ELF-1 (cell line): ENCODE measurements around the gene KCNG2.

Experiments
- DNase-seq: peaks from one replicate; pipeline ENCODE4 v3.0.0-alpha.2; 2016; ENCODE audit warnings: low read depth, low spot score

KCNG2 gene

DNA sequence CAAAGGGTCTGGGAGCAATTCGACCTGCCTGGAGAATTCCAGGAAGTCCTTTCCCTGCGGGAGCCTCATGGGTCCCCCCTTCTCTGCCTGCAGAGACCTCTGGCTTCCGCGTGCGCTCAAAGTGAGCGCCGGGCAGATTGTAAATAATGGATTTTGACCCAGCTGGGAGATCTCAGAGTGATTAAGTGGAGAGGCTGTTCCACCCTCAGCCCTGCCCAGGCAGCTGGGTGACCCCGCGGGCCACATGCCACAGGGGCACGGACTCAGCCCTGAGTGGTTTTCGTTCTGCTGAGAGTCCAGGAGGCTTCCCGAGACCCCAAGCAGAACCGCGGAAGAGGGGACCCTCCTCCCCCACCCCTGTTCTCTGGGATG is 1.2 kb downstream of the KCNG2 start:
- DNase-seq = no peak

DNA sequence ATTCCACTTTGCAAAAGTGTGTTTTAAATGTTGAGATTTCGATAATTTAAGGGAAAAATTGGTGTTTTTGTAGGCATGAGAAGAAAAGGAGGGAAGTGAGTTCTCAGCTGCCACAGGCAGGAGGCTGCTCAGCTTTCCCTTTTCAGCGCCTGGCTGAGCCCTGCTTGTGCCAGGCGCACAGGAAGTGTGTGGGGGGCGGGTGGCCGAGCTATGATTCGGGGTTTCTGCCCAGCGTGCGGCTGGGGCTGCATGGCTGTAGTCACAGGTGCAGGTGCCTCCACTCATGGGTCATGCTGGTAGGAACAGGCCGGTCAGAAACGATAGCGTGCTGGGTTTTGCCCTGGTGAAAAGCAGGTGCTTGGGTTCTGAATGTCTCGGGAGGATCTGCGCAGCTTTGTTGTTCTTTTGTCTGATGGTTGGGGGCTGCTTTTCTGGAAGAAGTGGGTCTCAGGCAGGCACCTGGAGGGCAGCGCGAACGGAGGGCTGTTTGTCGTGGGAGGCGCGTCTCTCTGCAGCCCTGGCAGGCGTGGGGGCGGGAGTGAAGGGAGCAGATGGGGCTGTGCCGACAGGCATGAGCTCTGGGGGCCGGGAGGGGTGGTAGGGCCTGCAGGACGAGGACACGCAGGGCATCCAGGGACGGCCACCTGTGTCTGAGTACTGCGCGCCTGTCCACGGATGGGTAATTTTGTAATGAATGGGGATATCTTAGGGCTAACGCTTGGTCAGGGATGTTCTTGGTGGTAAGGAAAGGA is 2.1 kb downstream of the KCNG2 start:
- no peak for DNase-seq

DNA sequence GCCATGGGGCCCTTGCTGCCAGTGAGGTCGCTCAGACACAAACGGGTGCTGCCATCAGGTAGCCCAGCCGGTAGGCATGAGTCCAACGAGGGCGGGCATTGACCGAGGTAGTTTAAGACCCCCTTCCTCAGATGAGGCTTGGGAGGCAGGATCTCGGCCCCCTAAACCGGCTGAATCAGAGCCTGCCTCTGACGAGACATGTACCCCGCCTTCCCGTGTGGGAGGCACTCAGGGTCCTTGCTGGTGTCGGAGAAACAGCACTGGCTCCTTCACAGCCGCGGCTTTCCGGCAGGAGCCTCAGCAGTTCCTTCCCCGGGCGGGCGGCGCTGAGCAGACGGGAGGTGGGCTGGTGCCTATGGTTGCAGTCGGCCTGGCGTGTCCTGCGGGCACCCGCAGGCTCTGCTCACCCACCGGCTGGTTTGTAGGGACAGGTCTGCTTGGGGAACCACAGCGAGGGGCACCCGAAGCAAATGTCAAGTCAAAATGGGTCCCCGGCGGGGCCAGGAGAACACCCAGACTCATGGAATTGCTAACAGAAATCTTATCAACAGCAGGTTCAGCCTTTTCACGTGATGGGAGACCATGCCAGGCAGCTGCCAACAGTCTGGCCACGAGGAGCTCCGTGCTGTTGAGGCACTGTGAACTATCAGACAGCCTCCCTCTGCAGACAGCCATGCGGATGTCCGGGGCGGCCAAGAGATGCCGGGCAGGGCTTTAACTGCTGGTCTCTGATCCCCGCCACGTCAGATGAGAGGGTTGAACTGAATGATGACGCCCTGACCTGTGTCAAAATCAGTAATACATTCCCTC is 2.8 kb downstream of the KCNG2 start:
- no peak for DNase-seq

DNA sequence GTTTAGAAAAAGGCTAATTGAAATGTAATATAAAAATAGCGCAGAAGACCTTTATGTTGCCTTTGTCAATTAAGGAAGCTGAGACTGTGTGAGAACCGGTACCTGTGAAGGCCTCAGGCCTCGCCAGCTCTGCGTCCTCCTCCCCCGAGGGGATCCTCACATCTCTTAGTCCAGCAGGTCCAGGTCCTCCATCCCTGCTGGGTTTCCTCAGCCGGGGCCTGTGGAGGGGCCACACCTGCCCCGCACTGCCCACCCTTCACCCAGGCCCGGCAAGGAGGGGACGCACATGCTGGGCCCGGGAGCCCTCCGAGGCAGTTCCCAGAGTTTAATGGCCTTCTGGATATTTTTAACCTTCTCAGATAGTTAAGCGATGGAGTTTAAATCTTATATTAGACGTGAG is 3.5 kb downstream of the KCNG2 start:
- DNase-seq = no peak

DNA sequence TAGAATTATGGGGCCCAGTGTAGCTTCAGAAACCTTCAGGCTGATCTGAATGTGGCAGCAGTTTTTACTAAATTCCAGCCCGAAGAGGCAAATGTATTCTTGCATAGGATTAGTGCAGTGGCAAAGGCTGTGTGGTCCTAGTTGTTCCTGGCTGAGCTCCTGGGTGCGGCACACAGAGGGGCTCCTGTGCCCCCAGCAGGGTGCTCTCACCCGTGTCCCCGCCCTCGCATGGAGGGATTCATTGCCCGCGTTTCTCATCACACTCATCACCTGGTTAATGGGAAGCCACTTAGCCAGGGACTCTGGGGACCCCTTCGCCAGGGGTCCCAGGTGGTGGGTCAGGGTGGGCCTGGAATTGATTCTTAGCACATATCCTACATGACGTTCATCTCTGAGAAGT is 3.9 kb downstream of the KCNG2 start:
- no peak for DNase-seq

DNA sequence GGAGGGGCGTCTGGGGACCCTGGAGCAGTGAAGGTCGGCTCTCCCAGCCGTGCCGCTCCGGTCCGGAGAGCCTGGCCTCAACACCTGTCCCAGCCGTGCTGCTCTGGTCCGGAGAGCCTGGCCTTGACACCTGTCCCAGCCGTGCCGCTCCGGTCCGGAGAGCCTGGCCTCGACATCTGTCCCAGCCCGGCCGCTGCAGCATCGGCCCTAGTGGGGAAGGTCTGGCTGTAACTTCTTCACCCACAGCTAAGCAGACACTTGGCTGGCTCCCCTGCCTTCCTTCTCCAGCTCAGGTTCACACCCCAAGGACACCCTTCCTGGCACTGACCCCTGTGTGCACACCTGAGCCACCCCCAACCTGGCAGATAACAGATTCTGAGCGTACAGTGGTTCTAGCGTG is 4.6 kb downstream of the KCNG2 start:
- no peak for DNase-seq

DNA sequence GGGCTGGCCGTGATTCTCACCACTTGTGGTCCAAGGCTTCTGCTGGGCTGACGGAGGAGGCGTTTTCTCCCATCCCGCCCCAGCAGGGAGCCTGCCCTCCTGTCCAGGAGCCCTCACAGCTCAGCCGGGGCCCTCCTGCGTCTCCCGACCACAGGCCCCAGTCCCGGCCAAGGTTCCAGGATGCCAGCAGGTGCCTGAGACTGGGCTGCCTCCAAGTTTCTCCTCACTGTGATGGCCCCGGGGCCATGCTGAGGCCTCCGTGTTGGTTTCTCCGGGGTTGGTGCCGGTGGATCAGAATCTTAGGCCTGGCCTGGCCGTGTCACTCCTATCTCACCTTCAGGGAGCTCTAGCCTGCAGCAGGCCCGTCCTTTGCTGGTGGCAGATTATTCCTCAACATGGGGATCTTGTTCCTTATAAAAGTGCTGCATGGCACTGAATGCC is 5.9 kb downstream of the KCNG2 start:
- no peak for DNase-seq

DNA sequence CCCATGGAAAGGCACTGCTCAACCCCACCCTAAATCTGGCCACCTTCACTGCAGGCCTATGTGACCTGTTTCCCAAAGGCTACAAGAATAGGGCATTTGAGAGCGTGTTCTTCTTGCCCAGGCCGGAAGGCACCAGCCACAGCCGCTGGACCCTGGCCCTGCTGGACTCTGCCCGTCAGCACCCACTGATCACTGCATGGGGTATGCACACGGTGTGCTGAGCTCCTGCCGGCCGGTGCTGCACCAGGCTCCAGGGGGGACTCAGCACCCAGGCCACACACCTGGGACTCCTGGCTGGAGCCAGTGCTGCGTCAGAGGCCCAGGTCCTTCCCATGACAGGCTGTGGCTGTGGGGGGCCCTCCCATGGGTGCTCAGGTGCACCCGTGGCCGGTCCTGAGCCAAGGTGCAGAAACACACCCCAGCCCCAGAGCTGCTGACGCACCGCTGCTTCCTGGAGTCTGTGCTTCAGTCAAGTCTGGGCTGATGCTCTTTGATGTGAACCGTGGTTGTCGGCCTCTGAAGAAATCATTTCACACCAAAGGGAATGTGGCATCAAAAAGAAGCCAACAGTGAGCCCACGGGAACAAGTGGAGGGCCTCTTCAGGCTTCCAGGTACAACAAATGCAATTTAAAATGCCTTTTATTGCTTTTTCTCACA is 6.5 kb downstream of the KCNG2 start:
- DNase-seq = no peak

DNA sequence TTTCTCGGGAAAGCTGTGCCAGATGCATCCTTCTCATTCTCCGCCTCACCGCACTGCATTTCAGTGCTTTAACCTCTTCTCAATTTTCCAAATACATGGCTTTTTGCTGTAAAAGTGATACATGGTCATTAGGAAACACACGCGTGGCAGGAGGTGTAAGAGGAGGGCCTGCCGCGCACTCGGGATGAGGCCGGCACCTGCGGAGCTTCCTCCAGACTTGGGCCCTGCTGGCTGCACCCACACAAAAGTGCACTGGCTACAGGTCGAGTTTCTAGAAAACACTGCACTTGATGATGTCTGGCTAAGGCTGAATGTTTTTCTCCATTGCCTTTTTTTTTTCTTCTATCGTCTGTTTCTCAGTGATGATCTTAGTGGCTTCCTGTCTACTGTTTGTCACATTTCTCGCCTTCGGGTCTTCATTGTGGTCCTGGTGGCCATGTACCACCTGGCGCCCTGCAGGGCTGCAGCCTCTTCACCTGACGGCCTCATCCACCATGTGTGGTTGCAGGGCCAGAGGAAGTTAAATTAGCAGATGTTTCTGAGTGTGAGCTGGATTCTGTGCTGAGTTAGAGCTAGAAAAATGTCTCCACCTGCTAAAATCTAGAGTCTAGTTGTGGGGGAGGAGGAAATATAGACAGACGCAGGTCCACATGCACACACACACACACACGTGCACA is 7.6 kb downstream of the KCNG2 start:
- no peak for DNase-seq

DNA sequence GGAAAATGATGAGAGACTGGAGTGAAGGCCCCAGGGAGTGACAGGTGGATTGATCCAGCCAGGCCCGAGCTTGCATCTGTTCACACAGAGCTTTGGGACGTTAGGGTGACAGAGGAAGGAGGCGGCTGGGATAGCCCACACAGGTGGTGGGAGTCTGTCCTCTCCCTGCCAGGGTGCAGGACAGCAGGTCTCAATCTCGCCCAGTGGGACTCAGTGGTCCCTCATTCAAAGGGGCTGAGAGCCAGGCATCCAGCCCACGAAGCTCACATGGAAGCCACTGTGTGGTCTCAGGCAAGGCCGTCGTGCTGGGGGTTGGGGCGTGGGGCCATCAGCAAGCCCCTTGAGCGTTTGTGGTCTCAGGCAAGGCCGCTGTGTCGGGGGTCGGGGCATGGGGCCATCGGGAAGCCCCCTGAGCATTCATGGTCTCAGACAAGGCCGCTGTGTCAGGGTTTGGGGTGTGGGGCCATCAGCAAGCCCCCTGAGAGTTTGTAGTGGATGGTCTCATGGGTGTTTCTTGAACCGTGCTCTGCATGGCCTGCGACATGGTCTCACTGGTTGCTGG is 8.3 kb downstream of the KCNG2 start:
- no peak for DNase-seq

DNA sequence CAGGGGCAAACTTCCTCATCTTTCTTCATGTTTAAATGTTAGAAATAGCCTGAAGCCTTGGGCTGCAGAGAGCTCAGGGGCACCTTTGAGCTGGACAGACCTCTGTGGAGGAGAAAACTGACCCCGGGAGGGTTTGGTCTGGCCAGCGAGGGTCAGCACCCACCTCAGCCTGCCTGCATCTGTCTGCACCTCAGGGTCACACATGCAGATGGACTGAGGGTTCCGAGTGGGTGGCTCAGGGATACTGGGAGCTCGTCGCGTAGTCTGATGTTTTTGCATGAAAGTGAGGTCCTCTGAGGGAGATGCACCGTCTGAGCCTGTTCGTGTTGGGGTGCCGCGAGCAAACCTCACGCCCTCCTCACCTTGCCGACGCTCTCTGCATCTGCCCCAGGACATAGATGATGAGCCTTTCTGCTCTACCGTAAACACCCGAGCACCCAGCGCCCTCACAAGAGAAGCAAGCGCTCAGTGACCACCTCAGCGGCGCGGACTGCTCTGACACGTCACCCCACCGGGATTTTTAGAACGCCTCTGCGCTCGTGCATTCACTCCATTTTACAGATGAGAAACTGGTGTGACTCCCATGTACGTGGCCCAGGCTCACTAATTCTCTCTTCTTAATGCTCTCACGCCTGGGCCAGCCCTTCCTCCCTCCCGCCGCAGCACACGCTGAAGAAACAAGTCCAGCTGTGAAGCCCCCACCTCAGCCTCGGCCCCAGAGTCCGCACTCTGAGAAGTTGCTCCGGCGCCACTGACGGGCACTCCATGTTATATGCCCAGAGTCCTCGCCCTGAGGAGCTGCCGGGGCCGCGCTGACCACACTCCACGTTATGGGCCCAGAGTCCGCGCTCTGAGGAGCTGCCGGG is 9.5 kb downstream of the KCNG2 start:
- no peak for DNase-seq

DNA sequence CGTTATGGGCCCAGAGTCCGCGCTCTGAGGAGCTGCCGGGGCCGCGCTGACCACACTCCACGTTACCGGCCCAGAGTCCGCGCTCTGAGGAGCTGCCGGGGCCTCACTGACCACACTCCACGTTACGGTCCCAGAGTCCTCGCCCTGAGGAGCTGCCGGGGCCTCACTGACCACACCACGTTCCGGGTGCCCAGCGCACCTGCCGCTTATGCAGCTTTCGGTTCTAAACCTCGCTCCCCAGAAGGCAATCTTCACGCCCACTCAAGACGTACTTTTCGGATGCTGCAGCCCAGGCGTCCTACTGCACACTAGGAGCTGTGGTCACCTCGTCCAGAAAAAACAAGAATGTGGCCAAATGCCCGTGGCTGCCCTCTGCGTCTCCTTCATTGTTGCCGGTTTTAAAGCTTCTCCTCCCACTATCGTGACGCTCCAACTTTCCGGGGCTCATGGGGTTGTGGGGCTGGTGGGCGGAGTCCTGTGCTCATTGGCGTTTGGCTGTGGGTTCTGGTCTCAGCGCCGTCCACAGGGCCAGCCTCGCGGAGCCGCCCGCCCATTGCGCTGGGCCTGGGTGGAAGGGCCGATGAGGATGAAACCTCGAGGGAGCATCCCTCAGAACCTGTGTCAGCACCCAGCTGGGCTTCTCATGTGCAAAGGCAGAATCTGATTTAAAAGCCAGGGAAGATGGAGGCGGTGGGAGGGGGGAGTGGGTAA is 11.9 kb downstream of the KCNG2 start:
- DNase-seq = no peak

DNA sequence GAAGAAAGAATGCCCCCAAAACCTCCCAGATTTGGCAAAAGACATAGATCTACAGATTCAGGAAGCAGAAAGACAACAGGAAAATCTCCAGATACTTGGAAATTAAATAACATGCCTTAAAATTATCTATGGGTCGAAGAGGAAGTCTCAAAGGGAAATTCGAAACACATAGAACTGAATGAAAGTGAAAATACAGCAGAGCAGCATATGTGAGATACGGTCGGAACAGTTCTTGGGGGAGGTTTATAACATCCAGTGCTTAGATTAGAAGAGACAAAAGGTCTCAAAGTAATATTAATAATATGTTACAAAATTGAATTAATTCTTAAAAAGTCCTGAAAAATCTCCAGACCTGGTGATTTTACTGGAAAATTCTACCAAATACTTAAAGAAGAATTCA is 14.3 kb downstream of the KCNG2 start:
- DNase-seq = no peak

DNA sequence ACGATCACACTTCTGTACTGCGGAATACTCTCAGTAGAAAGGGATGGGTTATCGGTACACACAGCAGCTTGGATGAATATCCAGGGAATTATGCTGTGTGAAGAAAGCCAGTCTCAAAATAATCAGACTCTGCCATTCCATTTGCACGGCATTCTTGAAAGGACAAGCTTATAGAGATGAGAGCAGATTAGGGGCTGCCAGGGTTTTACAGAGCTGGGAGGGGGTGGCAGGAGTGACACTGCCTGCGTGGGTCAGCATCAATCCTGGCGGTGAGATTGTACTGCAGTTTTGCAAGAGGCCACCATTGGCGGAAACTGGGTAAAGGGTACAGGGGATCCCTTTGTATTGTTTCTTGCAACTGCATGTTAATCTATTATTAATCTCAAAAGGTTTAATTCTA is 16.6 kb downstream of the KCNG2 start:
- no peak for DNase-seq

DNA sequence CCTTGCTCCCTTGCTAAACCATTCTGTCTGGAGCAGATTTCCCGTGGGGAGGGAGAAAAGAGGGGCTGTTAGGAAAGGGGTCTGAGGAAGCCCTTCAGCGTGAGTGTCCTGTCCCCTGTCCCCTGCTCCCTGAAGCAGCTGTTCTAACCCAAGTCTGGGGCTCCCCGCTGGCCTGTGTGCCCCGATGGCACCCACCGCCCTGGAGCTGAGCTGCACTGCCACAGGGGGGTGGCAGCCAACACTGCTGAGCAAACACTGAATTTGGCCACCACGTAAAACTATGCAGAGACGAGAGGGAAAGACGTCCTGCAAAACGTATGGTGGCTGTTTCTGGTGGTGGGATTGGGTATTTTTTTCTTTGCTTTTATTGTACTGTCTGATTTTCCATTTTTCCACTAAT is 17.9 kb downstream of the KCNG2 start:
- DNase-seq = no peak

DNA sequence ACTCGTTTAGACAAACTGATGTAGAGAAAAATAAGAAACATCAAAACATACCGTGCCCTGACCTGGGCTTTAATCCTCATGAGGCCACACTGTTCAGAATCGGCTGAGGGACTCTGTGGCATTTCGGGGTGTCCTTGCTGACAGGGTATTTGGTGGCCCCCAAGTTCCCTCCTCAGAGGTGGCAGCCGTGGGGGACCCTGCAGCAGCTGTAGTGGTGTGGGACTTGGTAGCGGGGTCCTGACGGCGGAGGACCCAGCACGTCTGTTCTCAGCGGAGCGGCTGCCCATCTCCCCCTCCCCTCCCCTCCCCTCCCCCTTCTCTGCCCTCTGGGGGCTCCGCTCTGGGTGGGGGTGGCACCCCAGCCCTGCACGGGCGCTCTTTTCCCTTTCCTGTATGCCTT is 18.4 kb downstream of the KCNG2 start:
- DNase-seq = no peak

DNA sequence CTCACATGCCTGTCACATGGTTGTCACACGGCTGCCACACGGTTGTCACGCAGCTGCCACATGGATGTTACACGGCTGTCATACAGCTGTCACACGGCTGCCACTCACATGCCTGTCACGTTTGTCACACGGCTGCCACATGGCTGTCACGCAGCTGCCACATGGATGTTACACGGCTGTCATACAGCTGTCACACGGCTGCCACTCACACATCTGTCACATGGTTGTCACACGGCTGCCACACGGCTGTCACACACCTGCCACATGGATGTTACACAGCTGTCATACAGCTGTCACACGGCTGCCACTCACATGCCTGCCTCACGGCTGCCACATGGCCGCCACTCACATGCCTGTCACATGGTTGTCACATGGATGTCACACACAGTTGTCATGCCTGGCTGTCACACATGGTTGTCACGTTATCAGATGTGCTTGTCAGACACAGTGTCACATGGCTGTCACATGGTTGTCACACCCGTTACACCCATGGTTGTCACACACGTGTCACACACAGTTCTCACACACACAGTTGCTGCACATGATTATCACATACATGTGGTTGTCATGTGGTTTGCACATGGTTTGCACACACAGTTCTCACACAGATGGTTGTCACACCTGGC is 19.4 kb downstream of the KCNG2 start:
- DNase-seq = no peak

DNA sequence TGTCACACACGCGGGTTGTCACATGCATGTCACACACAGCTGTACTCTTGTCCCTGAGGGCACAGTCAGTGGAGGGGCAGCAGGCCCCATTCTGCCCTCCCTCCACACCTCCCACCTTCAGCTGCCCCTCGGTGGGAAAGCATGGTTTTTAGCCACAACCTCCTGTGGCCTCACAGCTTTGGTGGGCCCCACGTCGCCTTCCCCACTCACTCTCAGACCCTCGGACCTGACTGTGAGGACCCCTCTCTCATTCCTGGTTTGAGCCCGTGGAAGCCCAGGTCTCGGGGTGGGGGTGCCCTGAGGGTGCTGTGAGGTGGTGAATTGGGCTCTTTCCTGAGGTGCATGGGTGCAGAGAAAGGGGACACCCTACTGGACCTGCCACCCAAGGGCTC is 19.9 kb downstream of the KCNG2 start:
- DNase-seq = no peak

DNA sequence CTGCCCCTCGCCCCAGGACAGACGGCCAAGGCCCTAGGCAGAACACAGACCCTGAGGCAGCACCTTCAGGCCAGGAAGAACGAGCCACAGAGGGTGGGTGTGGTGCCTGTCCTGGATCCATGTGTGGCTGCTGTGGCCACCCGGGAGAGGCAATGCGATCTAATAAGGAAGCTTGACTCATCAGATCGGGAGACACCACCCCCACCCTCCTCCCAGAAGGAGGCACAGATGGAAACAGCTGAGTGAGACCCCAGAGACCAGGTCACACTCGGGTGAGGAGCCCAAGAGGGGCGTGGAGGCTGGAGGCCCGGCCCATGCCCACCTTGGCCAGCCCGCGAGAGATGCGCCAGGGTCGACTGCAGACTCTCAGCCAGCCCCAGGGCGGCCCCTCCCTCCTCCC is 20.3 kb downstream of the KCNG2 start:
- DNase-seq = no peak

DNA sequence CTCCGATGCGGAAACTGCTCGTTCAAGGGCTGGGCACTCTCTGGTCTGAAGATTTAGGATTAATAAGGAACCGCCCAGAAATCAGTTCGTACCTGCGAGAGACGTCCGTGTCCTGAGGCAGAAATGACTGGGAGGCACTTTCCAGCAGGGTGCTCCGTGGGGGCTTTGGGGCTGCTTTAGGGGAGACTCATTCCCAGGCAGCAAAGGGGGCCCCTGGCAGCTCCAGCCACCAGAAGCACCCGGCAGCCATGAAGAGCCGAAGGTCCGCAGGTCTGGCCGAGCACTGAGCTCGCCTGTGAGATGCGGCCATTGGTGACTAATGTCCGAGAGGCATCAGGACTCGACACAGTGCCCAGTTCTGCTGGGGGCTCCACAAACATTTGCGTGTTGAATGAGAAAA is 20.9 kb downstream of the KCNG2 start:
- no peak for DNase-seq
